Right forelimb (tissue), 1 donor: Measurements from ENCODE around the gene NOXO1.

Source experiments
- DNase-seq: peaks from one replicate; pipeline ENCODE4 v3.0.0-alpha.2; 2018

NOXO1 gene

DNA sequence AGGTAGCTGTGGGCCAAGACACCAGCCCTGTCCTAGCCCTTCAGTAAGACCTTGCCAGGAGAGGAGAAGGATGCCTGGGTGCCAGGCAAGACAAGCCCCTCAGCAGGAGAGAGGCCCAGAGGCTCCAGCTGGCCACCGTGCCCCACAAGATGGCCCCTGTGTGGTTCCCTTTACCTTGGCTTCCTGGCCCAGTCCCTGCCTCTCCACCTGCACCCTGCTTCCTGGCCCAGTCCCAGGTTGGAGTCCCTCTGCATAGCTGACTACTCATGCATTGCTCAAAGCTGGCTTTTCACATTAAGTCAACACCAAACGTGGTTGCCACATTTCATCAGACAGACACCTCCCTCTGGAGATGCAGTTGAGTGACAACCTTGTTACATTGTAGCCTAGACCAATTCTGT is 12.5 kb upstream of the NOXO1 start:
- no peak for DNase-seq

DNA sequence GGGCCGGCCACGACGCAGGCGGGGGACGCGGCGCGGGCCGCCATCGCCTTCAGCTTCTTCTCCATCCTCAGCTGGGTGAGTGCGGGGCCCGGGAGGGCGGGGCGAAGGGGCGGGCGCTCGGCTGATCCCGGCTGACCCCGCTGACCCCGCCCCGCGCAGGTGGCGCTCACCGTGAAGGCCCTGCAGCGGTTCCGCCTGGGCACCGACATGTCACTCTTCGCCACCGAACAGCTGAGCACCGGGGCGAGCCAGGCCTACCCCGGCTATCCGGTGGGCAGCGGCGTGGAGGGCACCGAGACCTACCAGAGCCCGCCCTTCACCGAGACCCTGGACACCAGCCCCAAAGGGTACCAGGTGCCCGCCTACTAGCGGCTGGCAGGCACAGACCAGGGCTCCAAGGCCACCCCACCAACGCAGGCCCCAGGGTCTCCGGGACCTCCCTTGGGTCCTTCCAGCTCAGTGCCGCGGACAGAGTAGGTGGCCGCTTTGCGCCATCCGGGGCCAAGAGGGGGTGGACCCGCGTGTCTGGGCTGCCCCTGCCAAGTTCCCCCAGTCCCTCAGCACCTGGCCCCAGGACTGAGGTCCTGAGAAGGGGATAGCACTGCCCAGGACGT is 11.5 kb upstream of the NOXO1 start:
- no peak for DNase-seq

DNA sequence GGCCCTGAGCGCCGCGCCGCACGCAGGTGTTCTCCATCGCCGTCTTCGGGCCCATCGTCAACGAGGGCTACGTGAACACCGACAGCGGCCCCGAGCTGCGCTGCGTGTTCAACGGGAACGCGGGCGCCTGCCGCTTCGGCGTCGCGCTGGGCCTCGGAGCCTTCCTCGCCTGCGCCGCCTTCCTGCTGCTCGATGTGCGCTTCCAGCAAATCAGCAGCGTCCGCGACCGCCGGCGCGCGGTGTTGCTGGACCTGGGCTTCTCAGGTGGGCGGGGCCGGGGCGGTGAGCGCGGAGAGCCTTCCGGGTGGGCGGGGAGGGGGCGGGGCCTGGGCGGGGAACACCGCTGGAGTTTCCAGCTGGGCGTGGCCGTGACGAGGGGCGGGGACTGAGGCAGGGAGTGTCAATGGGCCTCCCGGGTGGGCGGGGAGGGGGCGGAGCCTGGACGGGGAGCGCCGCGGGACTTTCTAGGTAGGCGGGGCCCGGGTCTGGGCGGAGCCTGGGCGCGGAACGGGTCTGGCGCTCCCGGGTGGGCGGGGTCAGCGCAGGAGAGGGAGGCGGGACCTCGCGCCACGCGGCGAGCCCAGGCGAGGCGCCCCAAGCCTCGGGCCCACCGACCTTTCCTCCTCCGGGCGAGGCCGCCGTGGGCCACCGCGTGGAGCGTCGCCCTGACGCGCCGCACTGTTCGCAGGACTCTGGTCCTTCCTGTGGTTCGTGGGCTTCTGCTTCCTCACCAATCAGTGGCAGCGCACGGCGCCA is 10.9 kb upstream of the NOXO1 start:
- DNase-seq, result peak; percentile 95

DNA sequence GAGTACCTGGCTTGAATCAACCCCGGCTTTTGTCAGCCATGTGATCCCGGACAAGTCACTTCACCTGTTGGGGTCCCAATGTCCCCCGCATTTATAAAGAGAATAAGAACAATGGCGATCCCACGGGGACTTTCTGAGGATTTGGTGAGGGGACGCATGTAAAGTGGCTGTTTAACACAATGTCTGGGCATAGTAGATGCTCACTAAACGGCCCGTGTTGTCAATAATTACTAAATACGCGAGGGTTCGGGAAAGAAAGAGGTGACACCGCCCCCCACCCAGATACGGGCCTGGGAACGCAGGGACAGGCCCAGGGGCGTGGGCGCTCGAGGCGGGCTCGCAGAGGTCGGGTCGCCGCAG is 10.3 kb upstream of the NOXO1 start:
- no peak for DNase-seq

DNA sequence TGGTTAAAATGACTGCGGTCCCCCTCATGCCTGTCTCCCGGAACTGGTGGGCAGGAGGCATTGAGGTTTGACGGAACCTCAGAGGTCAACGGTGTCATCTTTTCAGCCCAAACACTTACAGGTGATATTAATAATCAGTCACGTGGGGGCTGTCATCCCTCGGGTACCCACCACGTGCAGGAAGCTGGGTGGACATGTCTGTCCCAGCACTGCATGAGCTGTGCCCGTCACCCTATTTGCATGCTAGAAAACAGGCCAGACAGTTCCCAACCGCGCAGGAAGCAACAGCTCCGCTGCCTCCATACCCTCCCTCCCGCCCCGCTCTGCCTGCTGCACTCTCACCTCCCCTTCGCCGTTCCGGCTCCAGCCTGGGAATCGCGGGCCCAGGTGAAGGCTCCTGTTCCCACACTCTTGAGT is 9.9 kb upstream of the NOXO1 start:
- no peak for DNase-seq

DNA sequence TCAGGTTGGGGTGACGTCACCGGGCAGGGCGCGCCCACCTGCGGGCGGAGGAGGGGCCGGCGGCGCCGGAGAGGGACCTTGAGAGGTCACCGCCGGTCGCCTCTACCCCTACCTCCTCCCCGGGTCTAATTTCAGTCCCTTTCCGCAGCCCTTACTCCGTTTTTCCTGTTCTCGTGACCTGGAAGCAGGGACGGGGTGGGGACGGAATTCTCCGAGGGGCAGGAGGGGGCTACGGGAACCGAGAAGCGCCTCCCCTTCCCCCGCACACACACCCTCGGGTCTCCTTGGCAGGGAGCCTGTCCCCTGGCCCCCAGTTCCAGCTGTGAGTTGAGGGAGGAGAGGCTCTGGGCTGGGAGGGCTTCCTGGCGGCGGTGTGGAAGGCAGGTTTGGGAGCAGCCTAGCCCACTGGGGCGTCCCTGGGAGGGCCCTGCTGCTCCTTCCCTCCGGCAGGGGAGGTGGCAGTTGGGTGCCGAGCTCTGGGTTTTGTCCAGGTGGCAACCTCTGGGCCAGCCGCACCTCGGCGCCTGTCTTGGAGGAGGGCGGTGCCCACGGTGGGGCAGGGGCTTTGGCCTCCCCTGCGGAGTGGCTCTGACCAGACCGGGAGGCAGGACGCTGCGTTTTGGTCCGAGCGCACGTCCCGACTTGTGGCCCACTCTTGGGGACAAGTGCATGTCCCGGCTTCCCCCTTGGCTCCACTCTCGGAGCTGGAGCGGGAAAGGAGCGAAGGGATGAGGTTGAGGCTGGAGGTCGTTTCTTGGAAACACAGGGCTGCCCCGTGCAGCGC is 9.3 kb upstream of the NOXO1 start:
- no peak for DNase-seq

DNA sequence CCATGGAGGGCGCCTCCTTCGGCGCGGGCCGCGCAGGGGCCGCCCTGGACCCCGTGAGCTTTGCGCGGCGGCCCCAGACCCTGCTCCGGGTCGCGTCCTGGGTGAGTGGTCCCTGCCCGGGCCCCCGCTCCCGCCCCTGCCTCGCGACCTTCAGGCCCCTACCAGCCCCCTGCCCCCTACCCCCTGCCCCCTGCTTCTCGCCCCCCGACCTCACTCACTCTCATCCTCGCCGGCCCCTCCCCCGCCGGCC is 8.8 kb upstream of the NOXO1 start:
- no peak for DNase-seq

DNA sequence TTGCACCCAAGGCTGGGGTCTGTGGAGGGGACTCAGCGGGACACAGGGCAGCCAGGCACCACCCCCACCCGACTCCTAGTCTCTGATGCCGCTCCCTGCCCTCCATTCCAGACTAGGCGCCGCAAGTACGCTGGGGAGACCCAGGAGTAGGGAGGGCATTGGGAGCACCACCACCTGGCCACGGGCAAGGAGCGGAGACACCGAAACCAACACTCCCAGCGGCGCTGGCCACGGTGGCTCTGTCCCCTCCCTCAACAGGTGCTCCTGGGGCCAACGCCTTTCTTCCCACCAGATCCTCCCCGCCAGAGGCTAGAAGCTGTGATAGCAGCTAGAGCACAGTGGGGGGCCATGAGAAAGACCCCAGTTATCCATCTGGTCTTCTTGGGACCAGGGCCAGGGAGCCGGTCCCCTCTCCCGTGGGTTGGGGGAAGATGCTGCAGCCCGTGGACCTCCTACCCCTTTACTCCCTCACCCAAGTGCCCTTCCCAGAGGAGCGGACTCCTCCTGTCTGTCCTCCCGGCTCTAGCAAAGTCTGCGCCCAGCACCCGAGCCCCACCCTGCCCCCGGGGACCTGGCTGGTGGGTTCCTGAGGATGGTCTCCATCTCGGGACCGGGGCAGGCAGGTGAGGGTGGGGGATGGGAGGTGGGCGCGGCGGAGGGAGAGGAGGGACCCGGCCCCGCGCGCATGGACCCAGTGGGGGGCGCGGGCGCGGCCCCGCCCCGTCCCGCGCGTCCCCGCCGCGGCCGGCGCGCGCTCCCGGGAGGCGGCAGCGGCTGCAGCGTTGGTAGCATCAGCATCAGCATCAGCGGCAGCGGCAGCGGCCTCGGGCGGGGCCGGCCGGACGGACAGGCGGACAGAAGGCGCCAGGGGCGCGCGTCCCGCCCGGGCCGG is 8.2 kb upstream of the NOXO1 start, which contains the start of gene SYNGR3:
Gene SYNGR3, plus strand, starts transcription at position 762 of the 892 bp plus-strand sequence. CDS start 133 bp downstream, outside the sequence.
- DNase-seq, result no peak

DNA sequence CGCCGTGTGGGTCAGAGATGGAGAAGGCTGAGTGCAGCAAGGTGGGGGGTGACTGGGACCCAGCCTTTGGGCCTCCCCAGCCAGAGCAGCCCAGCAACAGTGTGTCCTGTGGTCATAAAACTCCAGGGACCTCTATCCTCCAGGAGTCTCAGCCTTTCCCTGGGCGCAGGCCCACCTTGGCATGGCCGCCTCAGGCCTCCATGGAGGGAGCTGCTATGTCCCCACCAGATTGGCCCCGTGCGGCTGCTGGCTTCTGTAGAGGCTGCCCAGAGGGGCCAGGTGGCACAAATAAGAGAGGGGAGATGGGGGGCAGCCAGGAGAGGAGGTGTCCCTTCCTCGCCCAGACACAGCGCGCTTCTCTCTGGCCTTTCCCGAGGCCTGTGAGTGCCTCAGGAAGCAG is 5.9 kb upstream of the NOXO1 start:
- DNase-seq, result no peak

DNA sequence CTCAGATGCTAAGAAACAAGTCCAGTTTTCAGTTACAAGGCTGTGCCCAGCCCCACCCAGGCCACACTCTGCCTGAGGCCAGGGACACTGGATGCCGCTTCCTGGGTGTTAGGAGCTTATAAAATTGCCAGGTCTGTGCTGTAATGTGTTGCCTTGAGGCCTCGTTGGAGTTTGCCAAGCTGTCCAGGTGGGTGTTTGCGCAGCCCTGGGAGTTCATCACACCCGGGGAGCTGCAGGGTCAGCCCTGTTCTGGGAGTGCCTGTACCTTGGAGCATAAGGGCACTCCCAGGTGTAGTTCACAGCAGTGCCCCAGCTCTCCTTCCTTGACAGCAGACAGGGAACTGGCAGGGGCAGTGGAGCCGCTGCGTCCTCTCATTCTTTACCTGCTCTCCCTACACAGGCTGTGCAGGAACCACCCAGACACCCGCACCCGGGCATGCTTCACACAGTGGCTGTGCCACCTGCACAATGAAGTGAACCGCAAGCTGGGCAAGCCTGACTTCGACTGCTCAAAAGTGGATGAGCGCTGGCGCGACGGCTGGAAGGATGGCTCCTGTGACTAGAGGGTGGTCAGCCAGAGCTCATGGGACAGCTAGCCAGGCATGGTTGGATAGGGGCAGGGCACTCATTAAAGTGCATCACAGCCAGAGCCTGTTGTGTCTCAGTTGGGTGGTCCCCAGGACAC is 4.3 kb upstream of the NOXO1 start:
- no peak for DNase-seq

DNA sequence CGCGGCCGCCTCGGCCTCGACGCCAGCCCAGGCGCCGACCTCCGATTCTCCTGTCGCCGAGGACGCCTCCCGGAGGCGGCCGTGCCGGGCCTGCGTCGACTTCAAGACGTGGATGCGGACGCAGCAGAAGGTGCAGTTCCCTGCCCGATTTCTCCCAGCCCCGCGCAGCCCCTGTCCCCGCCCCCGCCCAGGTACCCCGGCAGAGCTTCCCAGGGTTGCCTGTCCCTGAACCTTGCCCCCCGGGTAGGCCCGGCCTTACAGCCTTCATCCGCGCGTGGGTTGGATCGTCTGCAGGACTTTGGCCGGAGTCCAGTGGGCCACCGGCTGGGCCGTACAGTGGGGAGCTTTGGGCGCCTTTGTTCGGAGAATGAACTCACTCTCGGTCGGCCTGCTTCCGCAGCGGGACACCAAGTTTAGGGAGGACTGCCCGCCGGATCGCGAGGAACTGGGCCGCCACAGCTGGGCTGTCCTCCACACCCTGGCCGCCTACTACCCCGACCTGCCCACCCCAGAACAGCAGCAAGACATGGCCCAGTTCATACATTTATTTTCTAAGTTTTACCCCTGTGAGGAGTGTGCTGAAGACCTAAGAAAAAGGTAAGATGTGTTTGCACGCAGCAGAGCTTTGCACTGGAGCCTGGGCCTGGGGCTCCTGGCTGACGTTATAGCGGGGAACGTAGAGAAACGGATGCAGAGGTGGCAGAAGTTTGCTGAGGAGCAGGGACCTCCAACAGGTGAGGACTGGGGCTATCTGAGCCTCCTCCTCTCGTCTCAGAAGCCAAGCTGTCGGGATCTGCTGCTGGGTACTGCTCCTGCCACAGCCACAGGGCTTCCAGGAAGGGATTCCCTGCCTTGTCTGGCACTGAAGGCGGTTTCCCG is 3.3 kb upstream of the NOXO1 start:
- DNase-seq, result no peak

DNA sequence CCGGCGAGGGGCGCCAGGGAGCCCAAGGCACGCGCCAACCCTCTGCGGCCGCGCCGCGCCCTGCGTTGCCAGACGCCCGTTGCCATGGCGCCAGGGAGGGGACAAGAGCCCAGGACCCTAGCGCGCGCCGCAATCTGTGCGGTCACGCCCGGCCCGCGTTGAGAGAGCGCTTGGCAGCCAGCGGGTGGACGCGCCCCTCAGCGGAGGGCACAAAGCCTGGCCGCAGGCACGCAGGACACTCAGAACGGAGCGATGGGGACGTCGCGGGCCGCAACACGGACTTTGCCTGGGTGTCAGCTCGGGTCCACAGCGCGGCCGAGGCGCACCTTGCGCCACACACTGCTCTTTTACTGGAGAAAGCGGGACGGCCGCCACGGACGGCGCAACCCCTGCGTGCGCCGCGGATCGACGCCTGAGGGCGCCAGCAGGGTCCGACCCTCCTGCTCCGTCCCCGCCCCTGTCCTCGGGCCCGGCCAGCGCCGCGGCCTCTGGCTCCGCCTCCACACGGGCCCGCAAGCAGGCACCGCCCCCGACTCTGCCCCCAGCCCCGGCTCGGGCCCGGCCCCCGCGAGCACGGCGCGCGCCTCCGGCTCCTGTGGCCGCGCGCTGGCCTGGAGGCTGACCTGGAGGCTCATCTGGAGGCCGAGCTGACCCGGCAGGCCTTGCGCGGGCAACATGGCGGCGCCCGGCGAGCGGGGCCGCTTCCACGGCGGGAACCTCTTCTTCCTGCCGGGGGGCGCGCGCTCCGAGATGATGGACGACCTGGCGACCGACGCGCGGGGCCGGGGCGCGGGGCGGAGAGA is 2.5 kb upstream of the NOXO1 start, which contains the start of gene GFER:
Gene GFER, plus strand, starts transcription at position 650 of the 803 bp plus-strand sequence. Its CDS starts 26 bp downstream, at position 676.
- DNase-seq, result peak; percentile 94

DNA sequence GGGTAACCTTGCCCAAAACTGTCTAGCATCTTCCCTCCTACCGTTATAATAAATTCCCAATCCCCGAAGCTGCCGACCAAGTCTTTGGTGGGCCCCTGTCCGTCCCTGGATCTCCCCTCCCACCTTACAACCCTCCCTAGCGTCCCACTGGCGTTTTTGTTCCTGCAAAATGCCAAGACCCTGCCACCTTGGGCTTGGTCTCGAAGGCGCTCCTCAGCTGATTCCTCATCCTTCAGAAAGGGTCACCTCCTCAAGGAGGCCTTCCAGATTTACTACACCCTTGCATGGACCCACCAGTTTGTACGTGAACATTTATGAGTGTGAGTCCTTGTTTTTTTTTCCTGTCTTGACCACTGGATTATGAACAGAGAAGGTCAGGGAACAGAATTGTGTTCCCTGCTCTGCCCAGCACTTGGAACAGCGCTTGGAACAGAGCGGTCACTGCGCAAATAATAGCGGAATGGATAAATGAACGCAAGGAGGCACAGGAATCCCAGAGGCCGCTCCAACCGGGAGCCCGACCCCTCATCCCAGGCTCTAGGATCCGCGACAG is 1.8 kb upstream of the NOXO1 start:
- DNase-seq, result no peak

DNA sequence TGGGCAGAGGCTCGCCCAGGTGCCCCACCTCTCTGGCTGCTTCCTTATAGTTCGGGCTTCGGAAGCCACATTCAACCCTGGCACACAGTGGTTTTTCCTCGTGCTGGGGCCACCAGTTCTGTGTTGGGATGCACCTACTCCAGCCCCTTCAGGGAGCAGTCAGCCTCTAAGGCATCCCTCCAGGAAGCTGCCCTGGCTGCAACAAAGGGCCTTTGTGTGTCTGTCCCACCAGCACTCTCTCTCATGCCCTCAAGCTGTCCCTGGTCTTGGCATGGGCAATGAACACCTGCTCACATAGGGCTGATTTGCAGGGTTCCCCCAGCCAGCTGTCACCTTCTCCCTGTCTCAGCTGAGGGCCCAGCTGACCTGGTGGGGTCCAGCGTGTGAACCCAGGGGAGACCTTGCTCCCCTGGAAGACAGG is 754 bp upstream of the NOXO1 start:
- DNase-seq, result no peak

DNA sequence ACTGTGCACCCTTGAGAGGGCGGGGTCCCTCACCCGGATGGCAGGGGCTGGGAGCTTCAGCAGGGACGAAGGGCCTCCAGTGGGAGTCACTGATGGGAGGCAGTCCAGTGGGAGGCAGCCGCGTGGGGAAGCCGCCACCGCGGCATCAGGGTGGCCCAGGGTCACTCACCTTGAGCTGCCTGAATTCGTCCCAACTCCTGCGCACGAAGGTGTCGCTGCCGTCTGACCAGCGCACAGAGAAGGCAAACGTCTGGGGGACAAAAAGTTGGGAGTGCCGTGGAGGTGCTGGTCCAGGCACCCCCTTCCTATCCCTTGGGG is 540 bp downstream of the NOXO1 start:
- no peak for DNase-seq

DNA sequence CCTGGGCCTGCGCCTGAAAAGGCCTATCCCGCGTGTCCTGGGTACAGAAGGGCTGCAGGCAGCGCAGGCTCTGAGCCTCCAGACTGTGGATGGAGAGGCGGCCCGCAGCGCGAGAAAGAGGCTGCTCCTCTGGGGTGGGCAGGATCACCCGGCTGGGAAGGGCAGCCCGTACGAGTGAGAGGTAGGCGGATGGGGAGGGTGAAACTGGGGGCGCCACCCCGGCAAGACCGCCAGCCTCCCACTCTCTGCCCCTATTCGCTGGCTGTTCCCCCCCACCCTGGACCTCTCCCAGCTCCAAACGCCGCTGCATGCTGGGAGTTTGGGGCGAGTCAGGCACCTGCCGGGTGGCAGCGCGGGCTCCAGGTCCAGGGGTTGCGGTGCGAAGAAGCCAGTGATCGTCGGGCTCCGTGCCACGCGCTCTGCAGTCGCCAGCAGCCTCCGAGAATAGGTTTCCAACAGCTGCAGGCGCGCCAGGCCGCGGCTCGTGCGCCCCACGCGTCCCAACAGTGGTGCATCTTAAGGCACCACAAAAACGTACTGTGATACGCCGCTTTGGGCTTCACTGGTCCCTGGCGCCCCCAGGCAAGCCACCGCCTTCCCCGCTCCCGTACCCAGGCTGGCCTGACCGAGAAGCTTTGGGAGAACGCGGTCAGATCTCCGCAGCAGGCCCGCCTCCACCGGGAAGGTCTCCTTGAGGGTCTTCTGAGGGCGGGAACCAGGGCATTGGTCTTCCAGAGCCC is 1.1 kb downstream of the NOXO1 start:
- no peak for DNase-seq

DNA sequence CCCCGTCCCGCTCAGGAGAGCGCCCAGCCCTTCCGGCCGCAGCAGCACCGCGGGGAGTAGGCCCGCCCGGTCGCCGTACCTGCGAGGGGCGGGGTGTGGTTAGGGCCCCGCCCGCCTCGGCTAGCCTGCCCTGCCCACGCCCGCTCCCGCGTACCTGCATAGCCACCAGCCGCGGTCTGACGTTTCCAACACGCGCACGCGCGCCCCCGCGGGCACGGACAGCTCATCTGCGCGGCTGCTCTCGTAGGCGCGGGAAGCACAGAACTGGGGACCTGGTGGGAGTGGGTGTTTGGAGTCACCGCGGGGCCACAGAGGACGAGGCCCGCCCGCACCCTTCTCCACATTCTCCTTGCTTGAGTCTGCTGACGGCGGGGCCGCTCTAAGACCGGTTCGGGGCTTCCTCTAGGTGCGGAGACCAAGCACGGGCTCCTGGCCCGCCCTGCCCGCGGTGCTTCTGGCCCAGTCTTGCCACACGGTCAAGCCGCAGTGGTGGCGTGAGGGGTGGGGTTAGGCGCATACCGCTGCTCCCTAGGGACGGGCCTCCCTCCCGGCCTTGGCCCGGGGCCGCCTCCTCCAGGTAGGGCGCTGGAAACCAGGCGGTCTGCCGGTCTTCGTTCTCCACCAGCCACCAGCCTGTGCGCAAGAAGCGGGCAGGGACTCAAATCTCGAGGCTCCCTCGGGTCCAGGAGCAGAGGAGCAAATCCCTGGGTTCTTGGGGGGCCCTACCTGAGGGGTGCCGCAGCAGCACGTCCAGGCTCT is 1.8 kb downstream of the NOXO1 start:
- no peak for DNase-seq

DNA sequence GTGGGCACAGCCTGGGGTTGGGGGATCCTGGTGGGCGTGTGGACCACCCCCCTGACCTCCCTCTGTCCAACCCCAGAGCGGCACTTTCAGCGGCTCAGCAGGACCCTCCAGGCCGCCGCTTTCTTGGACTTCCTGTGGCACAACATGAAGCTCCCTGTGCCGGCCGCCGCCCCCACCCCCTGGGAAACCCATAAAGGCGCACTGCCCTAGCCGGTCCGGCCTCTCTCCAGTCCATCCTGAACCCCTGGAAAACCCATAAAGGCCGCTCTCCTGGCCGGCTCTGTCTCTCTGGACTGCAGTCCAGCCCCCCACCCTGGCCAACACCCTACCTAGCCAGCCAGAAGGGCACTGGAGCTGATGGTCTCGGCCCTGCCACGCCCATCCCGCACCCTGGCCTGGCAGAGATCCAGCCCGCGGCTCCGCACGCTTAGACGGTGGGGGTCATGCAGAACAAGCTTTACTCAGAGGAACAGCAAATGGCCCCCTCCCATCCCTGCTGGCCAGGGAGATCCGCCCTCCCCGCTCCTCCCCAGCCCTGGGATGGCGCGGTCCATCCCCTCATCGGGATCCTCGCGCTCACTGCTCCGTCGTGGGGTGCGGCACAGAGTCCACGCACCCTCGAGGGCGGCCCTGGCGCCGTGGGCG is 2.7 kb downstream of the NOXO1 start:
- no peak for DNase-seq
